Mucosa of stomach (tissue), 1 donor: ENCODE measurements around the gene ALK.

Experiments
- H3K27me3 ChIP-seq: one replicate; pipeline ENCODE4 v1.7.0; 2013; ENCODE audit warnings: mild to moderate bottlenecking, low read length; ENCODE audit not compliant: control insufficient read depth, insufficient read depth
- H3K36me3 ChIP-seq: one replicate; pipeline ENCODE4 v1.7.0; 2013; ENCODE audit warnings: low read length; ENCODE audit not compliant: control insufficient read depth, insufficient read depth
- H3K4me1 ChIP-seq: one replicate; pipeline ENCODE4 v1.7.0; 2013; ENCODE audit warnings: mild to moderate bottlenecking, low read length; ENCODE audit not compliant: control insufficient read depth, insufficient read depth
- H3K4me3 ChIP-seq: one replicate; pipeline ENCODE4 v1.7.0; 2013; ENCODE audit warnings: low read length
- H3K9ac ChIP-seq: one replicate; pipeline ENCODE4 v1.7.0; 2013; ENCODE audit warnings: mild to moderate bottlenecking, low read length, moderate library complexity
- H3K9me3 ChIP-seq: one replicate; pipeline ENCODE4 v1.7.0; 2013; ENCODE audit warnings: mild to moderate bottlenecking, low read length, moderate library complexity; ENCODE audit not compliant: control insufficient read depth
- donor health status: Pancreatic carcinoma.

ALK gene

GRCh38 chr2:29606104-29607037 lies 315.0 kb downstream of the ALK start:
- Histone ChIP-seq H3K4me1 (peaks cover under 1% of the 10 kb centered on the region), H3K36me3 (no peaks in the 10 kb centered on the region), H3K27me3 (no peaks in the 10 kb centered on the region), H3K9me3 (no peaks in the 10 kb centered on the region), H3K4me3 (no peak overlapping the region), H3K9ac (no peak overlapping the region)

DNA sequence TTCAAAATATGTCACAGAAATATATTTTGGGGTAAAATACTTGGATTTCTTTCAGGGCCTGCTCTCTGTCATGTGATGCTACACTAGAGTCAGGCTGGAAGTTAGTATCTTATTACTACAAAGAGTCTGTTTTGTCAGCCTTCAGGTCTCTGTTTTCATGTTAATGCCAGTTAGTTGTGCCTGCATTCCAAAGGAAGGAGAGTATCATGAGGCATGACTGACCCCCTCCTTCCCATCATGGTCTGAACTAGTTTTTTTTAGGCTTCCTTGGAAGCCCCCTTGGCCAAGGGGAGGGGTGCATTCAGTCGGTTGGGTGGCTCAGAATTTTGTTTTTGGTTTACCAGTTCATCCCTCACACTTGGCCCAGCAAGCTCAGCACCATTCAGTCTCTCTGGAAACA lies 318.0 kb downstream of the ALK start:
- H3K36me3 ChIP-seq: no peaks in the 10 kb centered on the region
- H3K9me3 ChIP-seq: no peaks in the 10 kb centered on the region
- H3K9ac ChIP-seq: no peak overlapping the region
- no peak overlapping the region for H3K4me3 ChIP-seq
- no peaks in the 10 kb centered on the region for H3K4me1 ChIP-seq
- no peaks in the 10 kb centered on the region for H3K27me3 ChIP-seq

GRCh38 chr2:29601872-29602271 lies 319.5 kb downstream of the ALK start:
- Histone ChIP-seq H3K4me3 (no peak overlapping the region), H3K4me1 (no peaks in the 10 kb centered on the region), H3K9ac (no peak overlapping the region), H3K36me3 (no peaks in the 10 kb centered on the region), H3K9me3 (no peaks in the 10 kb centered on the region), H3K27me3 (no peaks in the 10 kb centered on the region)

DNA sequence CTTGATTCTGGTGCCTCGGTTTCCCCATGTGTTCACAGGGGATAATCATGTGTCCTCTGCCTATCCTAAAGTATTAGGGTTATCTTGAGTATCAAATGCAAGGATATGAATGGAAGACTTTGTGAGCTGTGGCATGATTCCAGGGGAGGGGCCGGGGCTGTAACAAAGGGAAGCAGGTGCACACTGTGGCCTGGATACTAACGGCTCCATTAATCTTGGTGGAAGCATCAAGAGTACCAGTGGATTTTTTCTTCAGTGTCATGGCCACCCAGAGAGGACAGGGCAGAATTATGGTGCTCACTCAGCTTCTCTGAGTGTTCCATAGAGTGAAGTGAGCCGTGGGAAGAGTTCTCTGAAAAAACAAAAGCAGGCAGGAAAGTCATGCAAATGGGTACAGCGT lies 320.1 kb downstream of the ALK start:
- H3K36me3 ChIP-seq: no peaks in the 10 kb centered on the region
- H3K27me3 ChIP-seq: no peaks in the 10 kb centered on the region
- H3K9me3 ChIP-seq: no peaks in the 10 kb centered on the region
- H3K4me1 ChIP-seq: no peaks in the 10 kb centered on the region
- no peak overlapping the region for H3K9ac ChIP-seq
- H3K4me3 ChIP-seq: no peak overlapping the region

DNA sequence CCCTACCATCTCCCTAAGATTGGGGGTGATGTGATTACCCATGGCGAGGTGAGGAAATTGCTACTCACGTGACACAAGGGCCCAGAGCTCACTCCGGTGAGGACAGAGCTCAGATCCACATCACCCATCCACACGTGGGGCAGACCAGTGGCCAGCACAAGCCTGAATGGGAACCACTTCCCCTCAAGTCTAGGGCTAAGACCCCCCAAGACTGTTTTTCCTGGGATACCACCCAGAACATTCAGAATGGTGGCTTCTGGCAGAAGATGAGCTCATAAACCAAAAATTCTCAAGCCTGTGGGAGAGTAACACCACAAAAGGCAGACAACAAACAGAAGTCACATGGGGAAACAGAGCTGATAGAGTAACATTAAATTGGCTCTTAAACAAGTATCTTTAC lies 321.4 kb downstream of the ALK start:
- Histone ChIP-seq H3K9me3 (no peaks in the 10 kb centered on the region), H3K4me1 (no peaks in the 10 kb centered on the region), H3K27me3 (no peaks in the 10 kb centered on the region), H3K4me3 (no peak overlapping the region), H3K9ac (no peak overlapping the region), H3K36me3 (no peaks in the 10 kb centered on the region)

GRCh38 chr2:29598978-29599377 lies 322.4 kb downstream of the ALK start:
- H3K27me3 ChIP-seq: no peaks in the 10 kb centered on the region
- no peak overlapping the region for H3K4me3 ChIP-seq
- no peak overlapping the region for H3K9ac ChIP-seq
- no peaks in the 10 kb centered on the region for H3K9me3 ChIP-seq
- no peaks in the 10 kb centered on the region for H3K36me3 ChIP-seq
- H3K4me1 ChIP-seq: no peaks in the 10 kb centered on the region

GRCh38 chr2:29597035-29597434 lies 324.4 kb downstream of the ALK start:
- Histone ChIP-seq H3K4me1 (no peaks in the 10 kb centered on the region), H3K27me3 (no peaks in the 10 kb centered on the region), H3K9ac (no peak overlapping the region), H3K4me3 (no peak overlapping the region), H3K36me3 (no peaks in the 10 kb centered on the region), H3K9me3 (no peaks in the 10 kb centered on the region)

DNA sequence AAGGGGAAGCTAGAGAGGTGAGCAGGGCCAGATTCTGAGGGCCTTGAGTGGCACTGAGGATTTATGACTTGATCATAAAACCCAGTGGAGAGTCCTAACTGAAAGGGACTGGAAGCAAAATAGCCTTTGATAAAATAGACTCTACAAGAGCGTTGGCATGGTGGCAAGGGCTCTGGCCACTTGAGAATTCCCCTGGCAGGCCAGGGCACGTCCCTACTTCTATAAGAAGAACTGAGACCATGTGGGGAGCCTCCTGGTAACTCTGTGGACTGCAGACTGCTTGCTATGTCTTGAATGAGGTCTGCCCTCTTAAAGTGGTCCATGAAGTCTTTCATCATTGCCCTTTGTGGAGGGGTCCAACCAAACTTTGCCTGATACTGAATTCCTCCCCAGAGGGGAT lies 324.8 kb downstream of the ALK start:
- Histone ChIP-seq H3K9me3 (no peaks in the 10 kb centered on the region), H3K9ac (no peak overlapping the region), H3K4me1 (no peaks in the 10 kb centered on the region), H3K36me3 (no peaks in the 10 kb centered on the region), H3K27me3 (no peaks in the 10 kb centered on the region), H3K4me3 (no peak overlapping the region)

DNA sequence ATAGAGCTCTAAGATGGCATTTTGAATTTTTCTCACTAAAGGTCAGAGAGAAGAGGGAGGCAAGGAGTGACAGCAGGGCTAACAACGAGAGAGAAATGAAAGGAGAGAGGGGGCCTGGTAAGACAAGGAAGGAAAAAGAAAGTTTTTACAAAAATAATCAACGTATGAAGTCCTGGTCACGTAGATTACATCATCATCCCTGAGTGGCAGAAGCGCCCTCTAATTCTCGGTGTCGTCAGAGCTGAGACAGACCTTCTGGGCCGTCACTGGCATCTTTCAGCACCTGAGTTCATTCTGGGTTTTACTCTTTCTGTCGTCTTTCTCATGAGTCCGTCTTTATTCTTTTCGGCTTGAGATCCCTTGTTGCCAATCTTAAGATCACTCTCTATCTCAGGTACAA lies 329.8 kb downstream of the ALK start:
- Histone ChIP-seq H3K27me3 (no peaks in the 10 kb centered on the region), H3K36me3 (no peaks in the 10 kb centered on the region), H3K4me1 (no peaks in the 10 kb centered on the region), H3K4me3 (no peak overlapping the region), H3K9me3 (no peaks in the 10 kb centered on the region), H3K9ac (no peak overlapping the region)

GRCh38 chr2:29590211-29590610 lies 331.2 kb downstream of the ALK start:
- H3K9me3 ChIP-seq: no peaks in the 10 kb centered on the region
- H3K27me3 ChIP-seq: no peaks in the 10 kb centered on the region
- H3K4me1 ChIP-seq: no peaks in the 10 kb centered on the region
- no peak overlapping the region for H3K9ac ChIP-seq
- H3K36me3 ChIP-seq: no peaks in the 10 kb centered on the region
- H3K4me3 ChIP-seq: no peak overlapping the region

DNA sequence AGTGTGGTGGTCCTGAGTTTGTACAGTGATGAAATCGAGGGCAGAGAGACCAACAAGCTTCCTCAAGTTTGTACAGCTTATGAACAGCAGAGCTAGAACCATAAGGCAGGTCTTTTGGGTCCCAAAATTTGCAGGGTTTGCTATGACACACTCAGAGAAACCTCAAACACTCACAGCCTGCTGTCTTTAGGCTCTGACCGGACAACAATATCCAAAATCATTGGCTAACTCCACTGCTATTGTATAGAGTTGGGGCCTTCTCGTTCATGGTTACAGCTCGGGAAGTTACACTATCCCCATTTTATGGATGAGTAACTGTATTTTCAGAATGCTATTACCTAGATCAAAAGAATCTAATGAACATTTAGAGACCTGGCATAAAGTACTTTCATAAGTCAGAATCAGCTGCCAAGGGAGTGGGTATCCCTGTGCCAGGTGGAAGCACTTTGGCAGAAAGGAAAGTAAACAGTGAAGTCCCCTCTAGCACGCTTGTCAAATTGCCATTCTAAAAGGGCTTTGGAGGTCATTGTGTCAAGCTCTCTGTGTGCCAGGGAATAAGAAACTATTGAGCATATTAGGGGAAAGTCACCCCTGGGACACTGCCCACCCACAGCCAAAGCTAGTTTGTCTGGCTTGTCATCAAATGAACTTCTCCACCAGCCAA lies 331.8 kb downstream of the ALK start:
- no peaks in the 10 kb centered on the region for H3K27me3 ChIP-seq
- no peaks in the 10 kb centered on the region for H3K4me1 ChIP-seq
- H3K9ac ChIP-seq: no peak overlapping the region
- H3K36me3 ChIP-seq: no peaks in the 10 kb centered on the region
- H3K4me3 ChIP-seq: no peak overlapping the region
- no peaks in the 10 kb centered on the region for H3K9me3 ChIP-seq

GRCh38 chr2:29587402-29588190 lies 333.8 kb downstream of the ALK start:
- Histone ChIP-seq H3K4me3 (no peak overlapping the region), H3K9me3 (no peaks in the 10 kb centered on the region), H3K27me3 (no peaks in the 10 kb centered on the region), H3K4me1 (no peaks in the 10 kb centered on the region), H3K36me3 (no peaks in the 10 kb centered on the region), H3K9ac (no peak overlapping the region)
